Subcutaneous adipose tissue (tissue), 4 donors: ENCODE data around the gene SUN3. TPM values are rescaled to one million over a fixed set of nuclear protein-coding genes. Genes with fewer than 3 reads are reported as not detected.

Source experiments
- total RNA-seq, 4 donors: library from RNA; depleted of rRNA; stranded (reverse); fragments of >200 nt; gene quantifications; one replicate each; pipeline ENCODE4 v1.1.0, GENCODE V29; 2016
- TF ChIP-seq, protein P1 (sequence below): fragments of 450-650 bp; IDR thresholded peaks from one replicate; pipeline ENCODE4 v1.5.1; 2016; ENCODE audit warnings: low read depth, mild to moderate bottlenecking, control low read depth, antibody characterized with exemption, moderate library complexity

Gene SUN3
- total RNA-seq, 4 donors from 2014 or later = not detected

DNA sequence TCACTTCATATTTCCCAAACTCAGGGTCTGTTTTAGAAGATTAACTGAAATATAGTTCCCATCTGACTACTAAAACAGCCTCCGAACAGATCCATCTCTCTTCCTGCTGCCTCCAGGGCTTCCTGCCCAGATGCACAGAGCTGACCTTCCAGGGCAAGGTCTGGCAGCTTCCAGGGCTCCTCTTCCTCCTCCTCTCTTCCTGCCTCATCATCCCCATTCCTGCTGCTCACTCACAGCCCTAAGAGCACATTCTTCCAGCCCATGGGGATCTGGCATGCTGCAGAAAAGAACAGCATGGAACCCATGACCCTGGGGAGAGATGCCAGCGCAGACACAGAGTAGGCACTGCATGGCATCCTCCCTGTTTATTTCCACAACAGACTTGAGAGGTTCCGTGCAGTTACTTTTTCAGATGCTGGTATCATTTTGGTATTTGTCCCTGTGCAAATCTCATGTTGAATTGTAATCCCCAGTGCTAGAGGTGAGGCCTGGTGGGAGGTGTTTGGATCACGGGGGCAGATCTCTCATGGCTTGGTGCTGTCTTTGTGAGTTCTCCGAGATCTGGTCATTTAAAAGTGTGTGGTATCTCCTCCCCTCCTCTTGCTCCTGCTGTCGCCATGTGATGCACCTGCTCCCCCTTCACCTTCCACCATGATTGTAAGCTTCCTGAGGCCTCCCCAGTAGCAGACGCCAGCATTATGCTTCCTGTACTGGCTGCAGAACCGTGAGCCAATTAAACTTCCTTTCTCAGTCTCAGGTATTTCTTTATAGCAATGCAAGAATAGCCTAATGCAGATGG lies 85.0 kb downstream of the SUN3 start:
- TF ChIP-seq, protein P1, sequence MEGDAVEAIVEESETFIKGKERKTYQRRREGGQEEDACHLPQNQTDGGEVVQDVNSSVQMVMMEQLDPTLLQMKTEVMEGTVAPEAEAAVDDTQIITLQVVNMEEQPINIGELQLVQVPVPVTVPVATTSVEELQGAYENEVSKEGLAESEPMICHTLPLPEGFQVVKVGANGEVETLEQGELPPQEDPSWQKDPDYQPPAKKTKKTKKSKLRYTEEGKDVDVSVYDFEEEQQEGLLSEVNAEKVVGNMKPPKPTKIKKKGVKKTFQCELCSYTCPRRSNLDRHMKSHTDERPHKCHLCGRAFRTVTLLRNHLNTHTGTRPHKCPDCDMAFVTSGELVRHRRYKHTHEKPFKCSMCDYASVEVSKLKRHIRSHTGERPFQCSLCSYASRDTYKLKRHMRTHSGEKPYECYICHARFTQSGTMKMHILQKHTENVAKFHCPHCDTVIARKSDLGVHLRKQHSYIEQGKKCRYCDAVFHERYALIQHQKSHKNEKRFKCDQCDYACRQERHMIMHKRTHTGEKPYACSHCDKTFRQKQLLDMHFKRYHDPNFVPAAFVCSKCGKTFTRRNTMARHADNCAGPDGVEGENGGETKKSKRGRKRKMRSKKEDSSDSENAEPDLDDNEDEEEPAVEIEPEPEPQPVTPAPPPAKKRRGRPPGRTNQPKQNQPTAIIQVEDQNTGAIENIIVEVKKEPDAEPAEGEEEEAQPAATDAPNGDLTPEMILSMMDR = no peak

DNA sequence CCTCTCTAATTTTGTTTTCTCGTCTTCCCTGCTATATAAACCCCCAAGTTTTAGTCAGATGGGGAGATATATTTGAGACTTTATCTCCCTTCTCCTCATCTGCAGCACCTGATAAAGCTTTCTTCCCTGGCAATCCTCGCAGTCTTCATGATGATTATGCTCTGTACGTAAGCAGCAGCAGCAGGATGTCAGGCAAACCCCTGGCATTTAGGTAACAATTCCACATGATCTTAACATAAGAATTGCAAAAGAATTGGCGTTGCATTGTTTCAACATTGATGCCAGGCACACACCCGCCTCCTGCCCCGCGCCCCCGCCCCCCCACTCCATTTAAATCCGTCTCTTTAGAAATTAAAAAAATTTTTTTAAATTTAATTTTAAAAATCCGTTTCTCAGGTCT lies 86.8 kb downstream of the SUN3 start:
- TF ChIP-seq, protein P1 = no peak

DNA sequence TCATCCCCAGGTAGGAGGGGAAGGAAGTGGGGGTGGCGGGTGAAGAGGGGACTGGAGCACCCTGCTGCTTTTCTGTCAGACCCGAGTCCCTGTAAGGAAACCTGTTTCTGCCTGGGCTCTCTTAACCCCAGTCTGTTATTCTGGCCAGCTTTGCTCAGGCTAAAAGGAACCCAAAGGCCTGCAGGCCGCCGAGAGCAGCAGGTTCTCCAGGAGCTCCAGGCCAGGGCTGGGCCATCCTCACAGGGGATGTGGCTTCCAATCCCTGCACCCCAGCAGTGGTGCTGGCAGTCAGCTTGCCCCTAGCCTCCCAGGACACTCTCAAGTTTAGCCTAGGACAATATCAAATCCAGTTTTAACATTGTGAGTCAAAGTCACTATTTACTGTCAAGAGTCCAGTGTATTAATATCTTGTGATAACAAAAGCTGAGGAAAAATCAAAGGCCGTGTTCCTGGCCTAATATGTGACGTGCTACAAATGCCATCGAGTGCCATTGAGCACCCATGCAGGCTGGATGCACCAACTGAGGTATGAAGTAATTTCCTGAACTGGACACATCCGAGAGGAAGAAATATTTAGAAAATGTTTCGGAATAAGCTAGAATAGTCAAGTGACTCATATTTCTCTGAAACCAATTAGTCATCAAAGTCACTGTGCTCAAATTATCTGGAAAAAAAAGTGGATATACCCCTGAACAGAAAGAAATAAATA lies 87.6 kb downstream of the SUN3 start:
- TF ChIP-seq, protein P1 = no peak

DNA sequence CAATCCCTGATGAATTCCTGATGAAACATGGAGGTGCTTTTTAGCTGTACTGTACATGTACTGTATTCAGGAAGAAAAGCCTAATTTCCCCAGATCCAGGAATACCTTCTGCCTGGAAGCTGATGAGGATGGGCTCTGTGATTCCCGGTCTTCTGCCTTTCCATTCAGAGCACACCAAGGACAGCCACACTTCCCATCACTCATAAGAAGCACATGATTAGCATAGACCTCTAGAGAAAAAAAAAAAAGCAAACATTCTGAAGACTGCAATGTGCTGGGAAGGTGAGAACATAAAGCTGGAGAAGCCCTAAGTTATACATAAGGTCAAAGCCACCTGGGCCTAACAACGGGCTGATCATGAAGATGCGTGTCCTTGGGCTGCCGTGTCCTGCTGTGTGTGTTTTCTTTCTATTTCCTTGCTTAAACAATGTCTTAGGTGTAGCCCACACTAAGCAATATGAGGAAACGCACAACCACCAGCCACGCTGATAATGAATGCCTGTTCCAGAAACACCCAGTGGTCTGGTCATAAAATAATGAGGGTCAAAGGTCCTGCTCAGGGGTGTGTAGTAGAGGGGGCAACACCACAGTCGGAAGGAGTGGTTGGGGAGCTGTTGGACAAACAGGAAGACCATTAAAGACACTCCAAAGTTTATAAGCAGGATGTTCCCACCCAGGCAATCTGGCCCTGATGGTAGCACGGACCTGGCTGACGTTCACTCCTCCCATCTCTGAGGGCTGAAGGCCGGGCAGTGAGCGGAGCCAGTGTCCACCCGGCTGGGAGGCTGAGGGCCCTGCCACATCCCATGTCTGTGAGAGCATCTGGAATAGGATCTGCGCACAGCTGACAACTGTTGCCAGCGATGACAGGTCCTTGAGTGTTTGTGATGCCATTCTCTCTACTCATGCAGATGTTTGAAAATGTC lies 88.6 kb downstream of the SUN3 start:
- TF ChIP-seq, protein P1 = no peak

DNA sequence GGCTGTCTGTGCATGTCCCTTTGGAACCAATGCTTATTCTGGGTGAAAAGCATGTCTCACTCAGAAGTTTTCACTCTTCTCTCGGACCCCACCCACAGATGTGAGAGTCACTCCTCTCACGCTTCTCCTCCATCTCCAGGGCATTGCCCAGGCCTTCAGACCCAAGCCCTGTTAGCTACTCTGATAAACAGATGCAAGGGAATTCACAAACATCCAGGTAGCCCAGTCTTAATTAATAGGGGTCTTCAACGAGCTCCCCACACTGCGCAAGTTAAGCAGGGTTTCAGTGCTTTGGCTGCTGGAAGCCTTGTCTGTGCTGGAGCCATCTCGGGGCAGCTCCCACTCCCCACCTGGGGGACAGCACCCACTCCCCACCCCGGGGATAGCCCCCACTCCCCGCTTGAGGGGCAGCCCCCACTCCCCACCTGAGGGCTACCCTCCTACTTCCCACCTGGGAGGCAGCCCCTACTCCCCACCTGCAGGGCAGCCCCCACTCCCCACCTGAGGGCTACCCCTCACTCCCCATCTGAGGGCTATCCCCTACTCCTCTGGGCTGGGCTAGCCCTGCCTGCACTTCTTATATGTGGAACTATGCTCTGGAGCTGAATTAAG lies 89.4 kb downstream of the SUN3 start:
- TF ChIP-seq, protein P1 = no peak

DNA sequence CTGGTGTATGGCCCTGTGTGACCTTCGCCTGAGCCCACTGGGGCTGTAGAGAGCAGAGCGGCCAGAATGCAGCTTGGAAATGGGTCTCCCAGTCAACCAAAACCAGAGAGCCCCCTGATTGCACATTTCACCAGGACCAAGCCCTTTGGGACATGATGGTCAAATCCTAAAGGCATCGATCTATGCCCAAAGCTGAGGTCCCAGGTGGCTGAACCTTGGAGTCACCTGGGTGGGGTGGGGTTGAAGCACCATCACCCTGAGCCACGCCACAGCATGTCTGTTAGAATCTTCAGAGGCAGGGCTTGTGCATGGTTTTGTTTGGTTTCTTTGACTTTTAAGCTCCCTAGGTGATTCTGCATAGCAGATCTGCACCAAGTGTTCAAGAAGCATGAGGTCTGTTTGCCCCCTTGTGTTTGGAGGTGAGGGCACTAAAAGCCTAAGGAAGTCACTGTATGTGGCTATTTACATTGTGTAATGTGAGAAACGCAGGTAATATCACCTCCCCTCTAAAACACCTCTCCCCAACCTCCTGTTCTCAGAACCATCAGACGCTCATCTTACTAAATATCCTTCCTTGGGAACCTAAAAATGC lies 90.2 kb downstream of the SUN3 start:
- TF ChIP-seq, protein P1 = no peak
